COLO829 (cell line): ENCODE data around the gene BUD23.

Experiments
- DNase-seq: peaks from one replicate; pipeline ENCODE4 v3.0.0; 2012; ENCODE audit warnings: low spot score

Gene BUD23

GRCh38 chr7:73742753-73743641 is 59.6 kb downstream of the BUD23 start:
- DNase-seq: no peak

GRCh38 chr7:73746378-73746777 is 63.0 kb downstream of the BUD23 start:
- DNase-seq: no peak
